Vagina (tissue), 2 donors: ENCODE data around the gene SNX32.

Experiments
- CTCF ChIP-seq, 3 experiments: fragments of 450-650 bp in 2 of 3; fragments of 200-600 bp in 1 of 3; sonication (generic) in 1 of 3; IDR thresholded peaks; one replicate each; pipeline ENCODE4 v1.5.1; 2017 to 2019; ENCODE audit warnings: antibody characterized with exemption in 3 of 3, mild to moderate bottlenecking in 2 of 3, moderate library complexity in 2 of 3
- POLR2A ChIP-seq, 2 donors: fragments of 450-650 bp; IDR thresholded peaks; one replicate each; pipeline ENCODE4 v1.6.1; 2017; ENCODE audit warnings: antibody characterized with exemption in 2 of 2, mild to moderate bottlenecking in 2 of 2, moderate library complexity in 2 of 2
- POLR2AphosphoS5 ChIP-seq, 2 donors: sonication (generic); formaldehyde crosslinking; IDR thresholded peaks; one replicate each; pipeline ENCODE4 v1.9.0; 2017; ENCODE audit warnings: antibody characterized with exemption in 2 of 2, mild to moderate bottlenecking in 2 of 2, low read depth in 1 of 2; ENCODE audit not compliant: insufficient read depth in 1 of 2

DNA sequence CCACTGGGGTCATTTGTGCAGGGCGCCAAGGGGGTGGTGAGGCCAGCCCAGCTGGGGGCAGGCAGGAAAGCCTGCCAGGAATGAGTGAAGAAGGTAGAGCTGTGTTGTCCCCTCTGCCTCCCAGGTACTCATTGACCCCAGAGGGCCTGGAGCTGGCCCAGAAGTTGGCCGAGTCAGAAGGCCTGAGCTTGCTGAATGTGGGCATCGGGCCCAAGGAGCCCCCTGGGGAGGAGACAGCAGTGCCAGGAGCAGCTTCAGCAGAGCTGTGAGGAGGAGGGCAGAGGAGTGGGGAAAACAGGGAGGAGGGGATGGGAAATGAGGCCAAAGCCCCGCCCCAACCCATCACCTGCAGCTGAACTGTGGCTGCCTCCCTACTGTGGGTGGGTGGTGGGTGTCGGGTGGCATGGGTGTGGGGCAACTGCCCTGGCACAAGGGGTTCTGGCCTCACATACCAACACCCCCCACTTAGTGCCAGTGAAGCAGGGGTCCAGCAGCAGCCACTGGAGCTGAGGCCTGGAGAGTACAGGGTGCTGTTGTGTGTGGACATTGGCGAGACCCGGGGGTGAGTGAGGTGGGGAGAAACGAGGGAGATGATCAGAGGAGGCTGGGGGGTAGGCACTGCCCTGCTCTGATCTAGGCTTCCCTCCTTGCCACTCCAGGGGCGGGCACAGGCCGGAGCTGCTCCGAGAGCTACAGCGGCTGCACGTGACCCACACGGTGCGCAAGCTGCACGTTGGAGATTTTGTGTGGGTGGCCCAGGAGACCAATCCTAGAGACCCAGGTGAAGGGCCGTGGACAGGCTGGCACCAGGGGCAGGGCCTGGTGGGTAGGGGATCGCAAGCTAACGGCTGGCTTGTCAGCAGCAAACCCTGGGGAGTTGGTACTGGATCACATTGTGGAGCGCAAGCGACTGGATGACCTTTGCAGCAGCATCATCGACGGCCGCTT is 29.5 kb downstream of the SNX32 start:
- no peak for TF ChIP-seq POLR2AphosphoS5 (IDR thresholded peaks at IDR 0.05; ENCODE audit: insufficient read depth in 1 of 2, low read depth in 1 of 2)
- no peak for TF ChIP-seq CTCF (IDR thresholded peaks at IDR 0.05)
- TF ChIP-seq POLR2A (IDR thresholded peaks at IDR 0.05) = no peak
